C4-2B (cell line): ENCODE data around the gene SLC22A12.

ENCODE experiments used
- ZFX ChIP-seq: fragments of 450-650 bp; IDR thresholded peaks from 2 replicates; pipeline ENCODE4 v1.6.1; 2017
- TF ChIP-seq, protein P1 (sequence below): fragments of 450-650 bp; conservative IDR thresholded peaks from 2 replicates; pipeline ENCODE4 v1.5.1; 2017; ENCODE audit warnings: mild to moderate bottlenecking

DNA sequence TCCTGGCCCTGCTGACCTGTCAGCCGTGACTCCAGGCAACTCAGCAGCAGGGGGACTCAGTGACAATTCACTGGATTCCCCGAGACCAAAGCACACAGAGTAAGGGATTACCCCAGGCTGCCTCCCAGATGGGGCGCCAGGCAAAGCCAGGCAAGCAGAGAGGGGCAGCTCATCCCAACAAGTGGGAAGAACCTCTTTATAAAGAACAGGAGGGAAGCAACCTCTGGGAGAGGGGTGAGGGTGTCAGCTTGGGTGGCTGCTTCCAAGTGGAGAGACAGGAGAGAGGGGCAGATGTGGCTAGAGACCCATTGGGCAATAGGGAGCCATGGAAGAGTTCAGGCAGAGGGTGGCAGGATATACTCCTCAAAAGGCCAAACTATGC lies 1.2 kb downstream of the SLC22A12 start:
- TF ChIP-seq, protein P1, sequence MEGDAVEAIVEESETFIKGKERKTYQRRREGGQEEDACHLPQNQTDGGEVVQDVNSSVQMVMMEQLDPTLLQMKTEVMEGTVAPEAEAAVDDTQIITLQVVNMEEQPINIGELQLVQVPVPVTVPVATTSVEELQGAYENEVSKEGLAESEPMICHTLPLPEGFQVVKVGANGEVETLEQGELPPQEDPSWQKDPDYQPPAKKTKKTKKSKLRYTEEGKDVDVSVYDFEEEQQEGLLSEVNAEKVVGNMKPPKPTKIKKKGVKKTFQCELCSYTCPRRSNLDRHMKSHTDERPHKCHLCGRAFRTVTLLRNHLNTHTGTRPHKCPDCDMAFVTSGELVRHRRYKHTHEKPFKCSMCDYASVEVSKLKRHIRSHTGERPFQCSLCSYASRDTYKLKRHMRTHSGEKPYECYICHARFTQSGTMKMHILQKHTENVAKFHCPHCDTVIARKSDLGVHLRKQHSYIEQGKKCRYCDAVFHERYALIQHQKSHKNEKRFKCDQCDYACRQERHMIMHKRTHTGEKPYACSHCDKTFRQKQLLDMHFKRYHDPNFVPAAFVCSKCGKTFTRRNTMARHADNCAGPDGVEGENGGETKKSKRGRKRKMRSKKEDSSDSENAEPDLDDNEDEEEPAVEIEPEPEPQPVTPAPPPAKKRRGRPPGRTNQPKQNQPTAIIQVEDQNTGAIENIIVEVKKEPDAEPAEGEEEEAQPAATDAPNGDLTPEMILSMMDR: no peak
- TF ChIP-seq ZFX: no peak
